GM19239 (cell line): ENCODE data around the gene TRIM71.
"Not testable (repeated sequence)": the region's sequence is repeated elsewhere in the genome, so short reads cannot be mapped to it uniquely, and the experiment has no call there.

ENCODE experiments used
- DNase-seq: peaks from one replicate; pipeline ENCODE4 v3.0.0; 2011; ENCODE audit warnings: low spot score; ENCODE audit not compliant: insufficient read length
- FAIRE-seq: peaks from 2 replicates; lab custom pipeline; 2011; peaks lifted over from hg19 to GRCh38; lab: Jason Lieb, UNC

The TRIM71 gene

GRCh38 chr3:32817558-32818228 is at the start of gene TRIM71:
Gene TRIM71 (plus strand): TSS chr3:32817997. CDS start chr3:32818081, 84 bp downstream.
- FAIRE-seq, result no peak
- no peak for DNase-seq

- DNase-seq (no peak), FAIRE-seq (no peak)
These were observed 39.4 kb upstream of the TRIM71 start for GRCh38 chr3:32778389-32778788.

- no peak for FAIRE-seq
These were observed 37.6 kb upstream of the TRIM71 start for GRCh38 chr3:32780071-32780734.

GRCh38 chr3:32780735-32781210 is 37.0 kb upstream of the TRIM71 start:
- DNase-seq, result no peak
- FAIRE-seq, result no peak

More at GRCh38 chr3:32780071-32780734, 37.6 kb upstream of the TRIM71 start:
- no peak for DNase-seq

- peak; percentile 80 for DNase-seq
- peak; percentile 63 for FAIRE-seq
These were observed 36.4 kb upstream of the TRIM71 start for GRCh38 chr3:32781211-32781968.

- DNase-seq, FAIRE-seq: not testable (repeated sequence)
These were observed 35.9 kb upstream of the TRIM71 start for GRCh38 chr3:32781969-32782270.

- DNase-seq (no peak), FAIRE-seq (no peak)
These were observed 35.4 kb upstream of the TRIM71 start for GRCh38 chr3:32782407-32782806.

- DNase-seq (no peak), FAIRE-seq (no peak)
These were observed 26.0 kb upstream of the TRIM71 start for GRCh38 chr3:32791833-32792232.

GRCh38 chr3:32794487-32795308 is 23.1 kb upstream of the TRIM71 start:
- FAIRE-seq (no peak), DNase-seq (no peak)

- not testable (repeated sequence) for FAIRE-seq, DNase-seq
These were observed 21.3 kb upstream of the TRIM71 start for GRCh38 chr3:32796384-32796950.

- FAIRE-seq (no peak), DNase-seq (no peak)
These were observed 20.0 kb upstream of the TRIM71 start for GRCh38 chr3:32797776-32798175.

- FAIRE-seq, DNase-seq: not testable (repeated sequence)
These were observed 16.4 kb upstream of the TRIM71 start for GRCh38 chr3:32801440-32801839.

GRCh38 chr3:32813180-32813579 is 4.6 kb upstream of the TRIM71 start:
- FAIRE-seq, result peak; percentile 37
- DNase-seq, result no peak

GRCh38 chr3:32814361-32814760 is 3.4 kb upstream of the TRIM71 start:
- FAIRE-seq (no peak), DNase-seq (no peak)

GRCh38 chr3:32815841-32816438 is 1.9 kb upstream of the TRIM71 start:
- FAIRE-seq (peak; percentile 8), DNase-seq (no peak)

GRCh38 chr3:32816439-32817256 is 1.1 kb upstream of the TRIM71 start:
- FAIRE-seq, result no peak

GRCh38 chr3:32817257-32817557 is 590 bp upstream of the TRIM71 start:
- no peak for DNase-seq

More at GRCh38 chr3:32816439-32817256, 1.1 kb upstream of the TRIM71 start:
- DNase-seq, result no peak

GRCh38 chr3:32818229-32818969 is 602 bp downstream of the TRIM71 start:
- DNase-seq (no peak), FAIRE-seq (no peak)

More at GRCh38 chr3:32817257-32817557, 590 bp upstream of the TRIM71 start:
- no peak for FAIRE-seq
